Renal cortex interstitium (tissue), 11 donors: ENCODE data around the gene DUSP1. TPM values are rescaled to one million over a fixed set of nuclear protein-coding genes. Genes with fewer than 3 reads are reported as not detected.
A peak's percentile ranks its signal among the peaks of the same experiment; 100 is the strongest.
"Not testable (repeated sequence)": the region's sequence is repeated elsewhere in the genome, so short reads cannot be mapped to it uniquely, and the experiment has no call there.

Experiments used
- DNase-seq, 11 donors: peaks; one replicate each; pipeline ENCODE4 v3.0.0-alpha.2; 2013; ENCODE audit warnings: low read depth in 9 of 11, low spot score in 4 of 11; ENCODE audit errors: extremely low read depth in 1 of 11
- polyA plus RNA-seq, 3 donors: library from polyadenylated mRNA; unstranded; fragments of 120-200 nt; gene quantifications; one replicate each; pipeline ENCODE4 v1.2.1, GENCODE V29; 2013; ENCODE audit not compliant: insufficient read length in 3 of 3

The DUSP1 gene
- polyA plus RNA-seq, 3 donors = 53.9 to 115 (median 86.6) TPM

- DNase-seq = not testable (repeated sequence)
Measured at GRCh38 chr5:172787538-172787937, 16.5 kb upstream of the DUSP1 start.

GRCh38 chr5:172786736-172787462 lies 15.9 kb upstream of the DUSP1 start:
- DNase-seq = no peak

- DNase-seq = no peak
Measured at GRCh38 chr5:172785429-172786088, 14.6 kb upstream of the DUSP1 start.

- not testable (repeated sequence) for DNase-seq
Measured at GRCh38 chr5:172784162-172784561, 13.2 kb upstream of the DUSP1 start.

GRCh38 chr5:172783319-172783718 lies 12.3 kb upstream of the DUSP1 start:
- not testable (repeated sequence) for DNase-seq

GRCh38 chr5:172782169-172783039 lies 11.4 kb upstream of the DUSP1 start:
- no peak for DNase-seq

GRCh38 chr5:172779691-172780341 lies 8.8 kb upstream of the DUSP1 start:
- no peak for DNase-seq

- no peak for DNase-seq
Measured at GRCh38 chr5:172777881-172778814, 7.2 kb upstream of the DUSP1 start.

- no peak for DNase-seq
Measured at GRCh38 chr5:172776235-172776594, 5.2 kb upstream of the DUSP1 start.

GRCh38 chr5:172775326-172776234 lies 4.6 kb upstream of the DUSP1 start:
- no peak for DNase-seq

- DNase-seq = no peak
Measured at GRCh38 chr5:172774561-172775315, 3.7 kb upstream of the DUSP1 start.

GRCh38 chr5:172773481-172774469 lies 2.8 kb upstream of the DUSP1 start:
- no peak for DNase-seq

- peak in 5 of 11 donors; percentile 78 to 85 (median 82) for DNase-seq
Measured at GRCh38 chr5:172772112-172772906, 1.3 kb upstream of the DUSP1 start.

GRCh38 chr5:172771439-172772111 lies 580 bp upstream of the DUSP1 start:
- DNase-seq = peak in 1 of 11 donors; percentile 55
